ENCODE measurements around the gene ESYT1.

ESYT1 gene

DNA sequence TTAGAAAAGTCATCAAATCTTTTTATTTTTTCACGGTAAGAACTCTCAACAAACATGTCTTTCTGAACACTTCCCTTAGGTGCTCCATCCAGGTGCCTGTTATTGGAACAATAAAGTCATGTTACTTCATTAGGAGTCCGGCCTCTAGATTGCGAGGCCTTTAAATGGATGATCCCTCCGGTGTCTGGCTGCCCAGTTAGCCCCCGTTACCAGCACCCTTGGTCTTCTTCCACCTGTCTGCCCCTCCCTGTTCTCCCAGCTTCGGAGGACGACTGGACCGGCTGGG lies 24.3 kb upstream of the ESYT1 start:
- DNase-seq, result no peak
- Histone ChIP-seq H3K4me2 (ENCODE audit: low read length, poor library complexity, severe bottlenecking) (peak overlapping the region; percentile 69), H3K9me3 (ENCODE audit: control insufficient read depth, low read length) (no peaks in the 10 kb centered on the region), H2AFZ (ENCODE audit: low read depth, low read length) (no peak overlapping the region), H3K27ac (ENCODE audit: low read length, poor library complexity, severe bottlenecking) (peak overlapping the region; percentile 55), H4K91ac (ENCODE audit: low read length) (no peak overlapping the region), H4K8ac (ENCODE audit: low read length) (peak overlapping the region; percentile 33), H2BK120ac (ENCODE audit: low read depth, low read length) (no peak overlapping the region), H3K36me3 (ENCODE audit: control insufficient read depth in 1 of 2, insufficient read depth in 2 of 2, low read depth in 1 of 2, low read length in 2 of 2) (peaks cover 7 to 22% of the 10 kb centered on the region in 2 experiments), H2BK15ac (ENCODE audit: low read depth, poor library complexity, severe bottlenecking) (no peak overlapping the region), H2BK5ac (ENCODE audit: low read depth, low read length, poor library complexity, severe bottlenecking) (no peak overlapping the region), H2BK12ac (ENCODE audit: low read length in 2 of 2) (no peak overlapping the region), H3K14ac (ENCODE audit: low read length in 2 of 2) (peak overlapping the region in 1 of 2 experiments; percentile 73), H3K4me1 (ENCODE audit: control insufficient read depth, insufficient read depth, low read depth, low read length) (no peaks in the 10 kb centered on the region), H3K23ac (ENCODE audit: low read length in 2 of 2) (no peak overlapping the region), H3K27me3 (ENCODE audit: control insufficient read depth in 1 of 2, insufficient read depth in 1 of 2, low read length in 2 of 2) (no peaks in the 10 kb centered on the region), H2AK5ac (ENCODE audit: low read length, severe bottlenecking) (no peak overlapping the region), H3K79me1 (replicated peaks; ENCODE audit: low read length, poor library complexity, severe bottlenecking) (peaks cover 4% of the 10 kb centered on the region), H3K4ac (ENCODE audit: low read depth in 1 of 2, low read length in 2 of 2) (no peak overlapping the region), H3K18ac (ENCODE audit: low read depth in 1 of 2, low read length in 2 of 2) (no peak overlapping the region), H3K4me3 (ENCODE audit: insufficient read depth in 1 of 2, low read depth in 1 of 2, low read length in 2 of 2) (peak overlapping the region; percentile 63 to 98), H3K9ac (ENCODE audit: low read length) (peak overlapping the region; percentile 97)
- 19% methylated on average over 8 of the region's 8 CpGs for WGBS

DNA sequence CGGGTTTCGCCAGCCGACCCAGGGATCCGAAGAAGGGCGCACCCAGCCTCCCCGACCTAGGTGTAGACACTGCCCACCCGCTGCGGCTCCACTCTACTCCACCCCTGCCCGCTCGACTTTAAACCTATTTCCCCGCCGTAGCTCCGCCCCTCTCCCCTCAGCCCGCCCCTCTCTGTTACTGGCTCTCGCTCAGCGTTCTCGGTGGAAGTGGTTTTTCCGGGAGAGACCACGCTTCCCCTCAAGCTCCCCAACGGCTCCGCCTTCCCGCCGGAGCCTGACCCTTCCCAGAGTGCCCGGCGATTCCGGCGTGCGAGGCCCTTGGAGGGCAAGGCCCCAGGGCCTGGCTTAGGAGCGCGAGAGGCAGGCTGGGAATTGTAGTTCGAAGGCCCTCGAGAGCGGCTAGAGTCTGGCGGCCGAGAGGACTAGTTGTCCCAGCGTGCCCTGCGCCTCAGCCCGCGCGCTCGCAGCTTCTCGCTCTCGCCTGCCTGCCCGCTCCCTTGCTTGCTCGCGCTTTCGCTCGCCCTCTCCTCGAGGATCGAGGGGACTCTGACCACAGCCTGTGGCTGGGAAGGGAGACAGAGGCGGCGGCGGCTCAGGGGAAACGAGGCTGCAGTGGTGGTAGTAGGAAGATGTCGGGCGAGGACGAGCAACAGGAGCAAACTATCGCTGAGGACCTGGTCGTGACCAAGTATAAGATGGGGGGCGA lies 23.8 kb upstream of the ESYT1 start, which contains the start of gene PA2G4:
Gene PA2G4, plus strand, starts transcription at position 451 of the 706 bp plus-strand sequence. Its CDS starts 179 bp downstream, at position 630.
- H3K27ac ChIP-seq (ENCODE audit: low read length, poor library complexity, severe bottlenecking), result peak within 1 kb of the TSS; percentile 55
- no peaks in the 10 kb centered on the region for H3K9me3 ChIP-seq (ENCODE audit: control insufficient read depth, low read length)
- peak within 1 kb of the TSS; percentile 61 for H4K8ac ChIP-seq (ENCODE audit: low read length)
- H2BK120ac ChIP-seq (ENCODE audit: low read depth, low read length), result no peak within 1 kb of the TSS
- H3K9ac ChIP-seq (ENCODE audit: low read length), result peak within 1 kb of the TSS; percentile 97
- H3K23ac ChIP-seq (ENCODE audit: low read length in 2 of 2), result peak within 1 kb of the TSS in 1 of 2 experiments; percentile 78
- WGBS, result 0% methylated on average over 60 of the region's 60 CpGs
- DNase-seq, result peak; percentile 99
- H2AK5ac ChIP-seq (ENCODE audit: low read length, severe bottlenecking), result no peak within 1 kb of the TSS
- peak within 1 kb of the TSS; percentile 12 for H2BK15ac ChIP-seq (ENCODE audit: low read depth, poor library complexity, severe bottlenecking)
- peak within 1 kb of the TSS; percentile 49 to 75 for H3K18ac ChIP-seq (ENCODE audit: low read depth in 1 of 2, low read length in 2 of 2)
- H3K4me2 ChIP-seq (ENCODE audit: low read length, poor library complexity, severe bottlenecking), result peak within 1 kb of the TSS; percentile 69
- peaks cover 4% of the 10 kb centered on the region for H3K79me1 ChIP-seq (replicated peaks; ENCODE audit: low read length, poor library complexity, severe bottlenecking)
- H3K14ac ChIP-seq (ENCODE audit: low read length in 2 of 2), result peak within 1 kb of the TSS in 1 of 2 experiments; percentile 73
- peak within 1 kb of the TSS; percentile 81 to 98 for H3K4me3 ChIP-seq (ENCODE audit: insufficient read depth in 1 of 2, low read depth in 1 of 2, low read length in 2 of 2)
- H2BK5ac ChIP-seq (ENCODE audit: low read depth, low read length, poor library complexity, severe bottlenecking), result peak within 1 kb of the TSS; percentile 48
- peak within 1 kb of the TSS; percentile 6 for H2AFZ ChIP-seq (ENCODE audit: low read depth, low read length)
- H3K4ac ChIP-seq (ENCODE audit: low read depth in 1 of 2, low read length in 2 of 2), result peak within 1 kb of the TSS in 1 of 2 experiments; percentile 27
- no peaks in the 10 kb centered on the region for H3K27me3 ChIP-seq (ENCODE audit: control insufficient read depth in 1 of 2, insufficient read depth in 1 of 2, low read length in 2 of 2)
- no peak within 1 kb of the TSS for H2BK12ac ChIP-seq (ENCODE audit: low read length in 2 of 2)
- no peaks in the 10 kb centered on the region for H3K4me1 ChIP-seq (ENCODE audit: control insufficient read depth, insufficient read depth, low read depth, low read length)
- no peak within 1 kb of the TSS for H4K91ac ChIP-seq (ENCODE audit: low read length)
- H3K36me3 ChIP-seq (ENCODE audit: control insufficient read depth in 1 of 2, insufficient read depth in 2 of 2, low read depth in 1 of 2, low read length in 2 of 2), result peaks cover 9 to 26% of the 10 kb centered on the region in 2 experiments

DNA sequence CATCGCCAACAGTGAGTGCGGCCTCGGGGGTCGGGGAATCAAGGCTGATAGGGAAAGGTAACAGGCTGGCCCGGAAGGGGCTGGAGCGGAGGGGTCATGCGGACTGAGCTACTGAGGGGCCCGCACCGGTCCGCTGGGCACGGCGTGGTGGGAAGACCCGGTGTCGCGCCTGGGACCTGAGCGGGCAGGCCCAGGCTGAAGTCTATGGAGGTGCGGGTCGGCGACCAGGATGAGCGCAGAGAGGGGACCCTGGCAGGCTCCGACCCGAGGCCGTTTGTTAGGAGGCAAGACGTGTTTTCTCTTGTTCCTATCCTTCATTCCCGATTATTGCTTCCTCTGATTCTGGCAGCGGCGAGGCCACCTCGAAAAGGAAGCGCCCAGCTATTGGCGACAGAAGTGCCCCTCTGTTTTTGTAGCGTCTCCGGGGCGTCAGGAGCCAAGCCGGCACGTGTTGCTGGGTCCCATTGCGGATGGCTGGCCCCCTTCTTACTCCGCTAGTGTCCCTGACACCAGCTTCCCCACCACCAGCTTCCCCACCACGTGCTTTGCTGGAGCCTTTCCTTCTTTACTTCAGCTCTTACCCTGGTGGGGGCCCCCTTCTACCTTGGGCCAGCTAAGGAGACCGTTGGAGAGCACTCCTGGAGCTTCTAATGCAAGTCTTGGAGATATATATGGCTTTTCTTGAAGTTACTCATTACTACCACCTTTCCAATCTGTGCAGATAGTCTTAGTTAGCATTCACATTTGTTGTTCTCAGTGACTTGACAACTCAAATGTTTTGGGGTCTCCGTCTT lies 23.1 kb upstream of the ESYT1 start:
- Histone ChIP-seq H2AFZ (ENCODE audit: low read depth, low read length) (peak overlapping the region; percentile 6), H3K27ac (ENCODE audit: low read length, poor library complexity, severe bottlenecking) (peak overlapping the region; percentile 49)
- under 1% methylated on average over 39 of the region's 40 CpGs for WGBS

DNA sequence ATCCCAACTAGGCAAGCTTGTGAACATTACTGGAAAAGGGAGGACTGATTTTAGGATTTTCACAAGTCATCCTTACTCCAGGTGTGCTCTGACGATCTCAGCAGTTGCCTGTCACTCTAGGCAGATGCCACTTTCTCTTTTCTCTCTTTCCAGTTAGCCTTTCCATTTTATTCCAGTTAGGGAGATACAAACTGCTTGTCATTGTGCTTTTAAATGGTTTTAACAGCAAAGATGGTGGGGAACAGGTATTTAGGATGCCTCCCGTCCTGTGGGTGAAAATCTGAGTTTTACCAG lies 22.5 kb upstream of the ESYT1 start:
- Histone ChIP-seq H4K8ac (ENCODE audit: low read length) (no peak overlapping the region), H3K27me3 (ENCODE audit: control insufficient read depth in 1 of 2, insufficient read depth in 1 of 2, low read length in 2 of 2) (no peaks in the 10 kb centered on the region), H3K23ac (ENCODE audit: low read length in 2 of 2) (no peak overlapping the region), H3K4ac (ENCODE audit: low read depth in 1 of 2, low read length in 2 of 2) (no peak overlapping the region), H3K4me2 (ENCODE audit: low read length, poor library complexity, severe bottlenecking) (peak overlapping the region; percentile 67), H2BK12ac (ENCODE audit: low read length in 2 of 2) (no peak overlapping the region), H3K36me3 (ENCODE audit: control insufficient read depth in 1 of 2, insufficient read depth in 2 of 2, low read depth in 1 of 2, low read length in 2 of 2) (peaks cover 20 to 38% of the 10 kb centered on the region in 2 experiments), H3K9ac (ENCODE audit: low read length) (peak overlapping the region; percentile 97), H3K79me1 (replicated peaks; ENCODE audit: low read length, poor library complexity, severe bottlenecking) (peaks cover 4% of the 10 kb centered on the region), H3K27ac (ENCODE audit: low read length, poor library complexity, severe bottlenecking) (no peak overlapping the region), H3K9me3 (ENCODE audit: control insufficient read depth, low read length) (no peaks in the 10 kb centered on the region), H2AFZ (ENCODE audit: low read depth, low read length) (no peak overlapping the region), H3K4me1 (ENCODE audit: control insufficient read depth, insufficient read depth, low read depth, low read length) (no peaks in the 10 kb centered on the region), H2BK120ac (ENCODE audit: low read depth, low read length) (no peak overlapping the region), H4K91ac (ENCODE audit: low read length) (no peak overlapping the region), H2BK15ac (ENCODE audit: low read depth, poor library complexity, severe bottlenecking) (no peak overlapping the region), H2BK5ac (ENCODE audit: low read depth, low read length, poor library complexity, severe bottlenecking) (no peak overlapping the region), H2AK5ac (ENCODE audit: low read length, severe bottlenecking) (no peak overlapping the region), H3K14ac (ENCODE audit: low read length in 2 of 2) (no peak overlapping the region), H3K4me3 (ENCODE audit: insufficient read depth in 1 of 2, low read depth in 1 of 2, low read length in 2 of 2) (peak overlapping the region in 1 of 2 experiments; percentile 98), H3K18ac (ENCODE audit: low read depth in 1 of 2, low read length in 2 of 2) (no peak overlapping the region)
- no peak for DNase-seq
- 29% methylated on average over 1 of the region's 2 CpGs for WGBS

More for the DNA sequence above, 23.1 kb upstream of the ESYT1 start:
- H2BK12ac ChIP-seq (ENCODE audit: low read length in 2 of 2), result no peak overlapping the region
- H2AK5ac ChIP-seq (ENCODE audit: low read length, severe bottlenecking), result no peak overlapping the region
- no peaks in the 10 kb centered on the region for H3K9me3 ChIP-seq (ENCODE audit: control insufficient read depth, low read length)
- H2BK15ac ChIP-seq (ENCODE audit: low read depth, poor library complexity, severe bottlenecking), result peak overlapping the region; percentile 12
- no peaks in the 10 kb centered on the region for H3K27me3 ChIP-seq (ENCODE audit: control insufficient read depth in 1 of 2, insufficient read depth in 1 of 2, low read length in 2 of 2)
- no peak overlapping the region for H4K91ac ChIP-seq (ENCODE audit: low read length)
- peaks cover 4% of the 10 kb centered on the region for H3K79me1 ChIP-seq (replicated peaks; ENCODE audit: low read length, poor library complexity, severe bottlenecking)
- H3K14ac ChIP-seq (ENCODE audit: low read length in 2 of 2), result peak overlapping the region in 1 of 2 experiments; percentile 29
- H3K4me2 ChIP-seq (ENCODE audit: low read length, poor library complexity, severe bottlenecking), result peak overlapping the region; percentile 67
- peak overlapping the region; percentile 48 for H2BK5ac ChIP-seq (ENCODE audit: low read depth, low read length, poor library complexity, severe bottlenecking)
- peak overlapping the region; percentile 49 to 75 for H3K18ac ChIP-seq (ENCODE audit: low read depth in 1 of 2, low read length in 2 of 2)
- peak; percentile 40 for DNase-seq
- peaks cover 15 to 33% of the 10 kb centered on the region in 2 experiments for H3K36me3 ChIP-seq (ENCODE audit: control insufficient read depth in 1 of 2, insufficient read depth in 2 of 2, low read depth in 1 of 2, low read length in 2 of 2)
- H3K23ac ChIP-seq (ENCODE audit: low read length in 2 of 2), result peak overlapping the region in 1 of 2 experiments; percentile 78
- H2BK120ac ChIP-seq (ENCODE audit: low read depth, low read length), result no peak overlapping the region
- peak overlapping the region in 1 of 2 experiments; percentile 27 for H3K4ac ChIP-seq (ENCODE audit: low read depth in 1 of 2, low read length in 2 of 2)
- H3K4me1 ChIP-seq (ENCODE audit: control insufficient read depth, insufficient read depth, low read depth, low read length), result no peaks in the 10 kb centered on the region
- H3K4me3 ChIP-seq (ENCODE audit: insufficient read depth in 1 of 2, low read depth in 1 of 2, low read length in 2 of 2), result peak overlapping the region; percentile 81 to 98
- H4K8ac ChIP-seq (ENCODE audit: low read length), result peak overlapping the region; percentile 0
- H3K9ac ChIP-seq (ENCODE audit: low read length), result peak overlapping the region; percentile 97
